Neural cell (in vitro differentiated cells): Measurements from ENCODE around the gene SH3BP4. TPM values are rescaled to one million over a fixed set of nuclear protein-coding genes. Genes with fewer than 3 reads are reported as not detected.

Source experiments
- H2AFZ ChIP-seq: fragments of 200-600, 300-800 bp; sonication (generic), shearing (Covaris generic); 2 replicates; pipeline ENCODE4 v1.6.0; 2014; ENCODE audit warnings: low read depth, mild to moderate bottlenecking, antibody characterized with exemption, low read length, moderate library complexity
- H3F3A ChIP-seq: fragments of 200-600 bp; shearing (Covaris generic); 2 replicates; pipeline ENCODE4 v1.6.1; 2016; ENCODE audit warnings: mild to moderate bottlenecking, moderate library complexity, mixed read lengths, antibody characterized with exemption, low read length; ENCODE audit not compliant: insufficient read depth, poor library complexity, severe bottlenecking
- H3K27ac ChIP-seq: fragments of 200-600, 300-800 bp; sonication (generic), shearing (Covaris generic); 2 replicates; pipeline ENCODE4 v1.5.1; 2014; ENCODE audit warnings: mild to moderate bottlenecking, low read length, moderate library complexity
- H3K27me3 ChIP-seq: fragments of 300-800, 200-600 bp; sonication (generic), shearing (Covaris generic); 2 replicates; pipeline ENCODE4 v1.6.0; 2014; ENCODE audit warnings: mild to moderate bottlenecking, low read depth, low read length, moderate library complexity; ENCODE audit not compliant: insufficient read depth
- H3K36me3 ChIP-seq: fragments of 300-800, 200-600 bp; sonication (generic), shearing (Covaris generic); 2 replicates; pipeline ENCODE4 v1.5.1; 2014; ENCODE audit warnings: mild to moderate bottlenecking, antibody characterized with exemption, low read length, moderate library complexity; ENCODE audit not compliant: insufficient read depth
- H3K4me2 ChIP-seq: fragments of 300-800, 200-600 bp; sonication (generic), shearing (Covaris generic); 2 replicates; pipeline ENCODE4 v1.6.0; 2014; ENCODE audit warnings: mild to moderate bottlenecking, low read length
- H3K4me3 ChIP-seq: fragments of 300-800, 200-600 bp; sonication (generic), shearing (Covaris generic); 2 replicates; pipeline ENCODE4 v1.5.1; 2014; ENCODE audit warnings: mild to moderate bottlenecking, low read length, moderate library complexity
- H3K79me2 ChIP-seq: fragments of 200-600 bp; shearing (Covaris generic); replicated peaks from 2 replicates; pipeline ENCODE4 v1.6.0; 2014; ENCODE audit warnings: mild to moderate bottlenecking, low read length, moderate library complexity; ENCODE audit not compliant: insufficient read depth
- H3K9ac ChIP-seq: fragments of 300-800, 200-600 bp; sonication (generic), shearing (Covaris generic); 2 replicates; pipeline ENCODE4 v1.6.1; 2016; ENCODE audit warnings: mild to moderate bottlenecking, low read length, mixed read lengths
- H3K9me2 ChIP-seq: fragments of 200-600 bp; shearing (Covaris generic); 2 replicates; pipeline ENCODE4 v1.6.1; 2016; ENCODE audit warnings: mild to moderate bottlenecking, low read length, mixed read lengths; ENCODE audit not compliant: insufficient read depth
- H3K9me3 ChIP-seq: fragments of 200-600, 300-800 bp; sonication (generic), shearing (Covaris generic); 2 replicates; pipeline ENCODE4 v1.6.1; 2016; ENCODE audit warnings: mild to moderate bottlenecking, mixed run types, low read length, moderate library complexity, mixed read lengths
- H4K20me1 ChIP-seq: fragments of 200-600 bp; shearing (Covaris generic); 2 replicates; pipeline ENCODE4 v1.6.1; 2016; ENCODE audit warnings: mild to moderate bottlenecking, mixed run types; ENCODE audit not compliant: insufficient read depth
- CTCF ChIP-seq: fragments of 450-650 bp; IDR thresholded peaks from 2 replicates; pipeline ENCODE4 v1.5.1; 2014; ENCODE audit warnings: antibody characterized with exemption, mild to moderate bottlenecking, moderate library complexity; ENCODE audit not compliant: poor library complexity, severe bottlenecking
- EP300 ChIP-seq: fragments of 450-650 bp; conservative IDR thresholded peaks from 2 replicates; pipeline ENCODE4 v1.6.1; 2014; ENCODE audit warnings: antibody characterized with exemption, mild to moderate bottlenecking, moderate library complexity; ENCODE audit not compliant: poor library complexity, severe bottlenecking
- EZH2 ChIP-seq: fragments of 200-600, 300-800 bp; shearing (Covaris generic), sonication (generic); IDR thresholded peaks from 2 replicates; pipeline ENCODE4 v1.6.1; 2014; ENCODE audit warnings: antibody characterized with exemption, low read length, borderline replicate concordance, mild to moderate bottlenecking; ENCODE audit not compliant: insufficient read depth, poor library complexity, severe bottlenecking
- MXI1 ChIP-seq: fragments of 450-650 bp; conservative IDR thresholded peaks from 2 replicates; pipeline ENCODE4 v1.6.1; 2014; ENCODE audit warnings: antibody characterized with exemption, mild to moderate bottlenecking; ENCODE audit not compliant: poor library complexity, severe bottlenecking
- POLR2AphosphoS5 ChIP-seq: IDR thresholded peaks from 2 replicates; pipeline ENCODE4 v1.6.1; 2012
- RAD21 ChIP-seq: fragments of 450-650 bp; conservative IDR thresholded peaks from 2 replicates; pipeline ENCODE4 v1.6.1; 2014; ENCODE audit warnings: antibody characterized with exemption, mild to moderate bottlenecking, moderate library complexity
- SMC3 ChIP-seq: fragments of 450-650 bp; conservative IDR thresholded peaks from 2 replicates; pipeline ENCODE4 v1.6.1; 2014; ENCODE audit warnings: antibody characterized with exemption, mild to moderate bottlenecking, moderate library complexity; ENCODE audit not compliant: poor library complexity
- TAF1 ChIP-seq: IDR thresholded peaks from 2 replicates; pipeline ENCODE4 v1.6.1; 2012; ENCODE audit warnings: low read depth
- polyA plus RNA-seq: library from polyadenylated mRNA; depleted of rRNA; stranded (reverse); fragments of >200 nt; gene quantifications from 2 replicates; pipeline ENCODE4 v1.2.3, GENCODE V29; 2014
- TF ChIP-seq, protein P1 (sequence below): IDR thresholded peaks from 2 replicates; pipeline ENCODE4 v1.6.1; 2012; ENCODE audit warnings: borderline replicate concordance

Gene SH3BP4
- polyA plus RNA-seq, 1 donor from 2014 or later: 3.3 TPM

GRCh38 chr2:235061656-235062055, 109.8 kb downstream of the SH3BP4 start:
- Histone ChIP-seq H3K36me3 (no peaks in the 10 kb centered on the region), H4K20me1 (no peaks in the 10 kb centered on the region), H3K9me2 (no peaks in the 10 kb centered on the region), H3F3A (no peaks in the 10 kb centered on the region), H3K79me2 (no peaks in the 10 kb centered on the region), H3K9ac (no peak overlapping the region), H2AFZ (no peak overlapping the region), H3K4me3 (no peak overlapping the region), H3K27ac (no peak overlapping the region), H3K4me2 (no peak overlapping the region), H3K27me3 (no peaks in the 10 kb centered on the region), H3K9me3 (no peaks in the 10 kb centered on the region)
- TF ChIP-seq CTCF (no peak), TAF1 (no peak), RAD21 (no peak), MXI1 (no peak), SMC3 (no peak), EZH2 (no peak)

GRCh38 chr2:235063471-235063961, 111.7 kb downstream of the SH3BP4 start:
- Histone ChIP-seq H2AFZ (no peak overlapping the region), H3K9me3 (no peaks in the 10 kb centered on the region), H3K36me3 (no peaks in the 10 kb centered on the region), H3K9ac (no peak overlapping the region), H3K79me2 (no peaks in the 10 kb centered on the region), H3K9me2 (no peaks in the 10 kb centered on the region), H3K4me3 (no peak overlapping the region), H3K27ac (no peak overlapping the region), H4K20me1 (no peaks in the 10 kb centered on the region), H3F3A (no peaks in the 10 kb centered on the region), H3K4me2 (no peak overlapping the region), H3K27me3 (no peaks in the 10 kb centered on the region)
- no peak for TF ChIP-seq RAD21
- TF ChIP-seq, protein P1, sequence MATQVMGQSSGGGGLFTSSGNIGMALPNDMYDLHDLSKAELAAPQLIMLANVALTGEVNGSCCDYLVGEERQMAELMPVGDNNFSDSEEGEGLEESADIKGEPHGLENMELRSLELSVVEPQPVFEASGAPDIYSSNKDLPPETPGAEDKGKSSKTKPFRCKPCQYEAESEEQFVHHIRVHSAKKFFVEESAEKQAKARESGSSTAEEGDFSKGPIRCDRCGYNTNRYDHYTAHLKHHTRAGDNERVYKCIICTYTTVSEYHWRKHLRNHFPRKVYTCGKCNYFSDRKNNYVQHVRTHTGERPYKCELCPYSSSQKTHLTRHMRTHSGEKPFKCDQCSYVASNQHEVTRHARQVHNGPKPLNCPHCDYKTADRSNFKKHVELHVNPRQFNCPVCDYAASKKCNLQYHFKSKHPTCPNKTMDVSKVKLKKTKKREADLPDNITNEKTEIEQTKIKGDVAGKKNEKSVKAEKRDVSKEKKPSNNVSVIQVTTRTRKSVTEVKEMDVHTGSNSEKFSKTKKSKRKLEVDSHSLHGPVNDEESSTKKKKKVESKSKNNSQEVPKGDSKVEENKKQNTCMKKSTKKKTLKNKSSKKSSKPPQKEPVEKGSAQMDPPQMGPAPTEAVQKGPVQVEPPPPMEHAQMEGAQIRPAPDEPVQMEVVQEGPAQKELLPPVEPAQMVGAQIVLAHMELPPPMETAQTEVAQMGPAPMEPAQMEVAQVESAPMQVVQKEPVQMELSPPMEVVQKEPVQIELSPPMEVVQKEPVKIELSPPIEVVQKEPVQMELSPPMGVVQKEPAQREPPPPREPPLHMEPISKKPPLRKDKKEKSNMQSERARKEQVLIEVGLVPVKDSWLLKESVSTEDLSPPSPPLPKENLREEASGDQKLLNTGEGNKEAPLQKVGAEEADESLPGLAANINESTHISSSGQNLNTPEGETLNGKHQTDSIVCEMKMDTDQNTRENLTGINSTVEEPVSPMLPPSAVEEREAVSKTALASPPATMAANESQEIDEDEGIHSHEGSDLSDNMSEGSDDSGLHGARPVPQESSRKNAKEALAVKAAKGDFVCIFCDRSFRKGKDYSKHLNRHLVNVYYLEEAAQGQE: no peak

- H3K9me3 ChIP-seq: no peaks in the 10 kb centered on the region
- H3K4me2 ChIP-seq: no peak overlapping the region
- no peaks in the 10 kb centered on the region for H3K36me3 ChIP-seq
- H3K27me3 ChIP-seq: no peaks in the 10 kb centered on the region
- no peaks in the 10 kb centered on the region for H3K9me2 ChIP-seq
- H3K4me3 ChIP-seq: no peak overlapping the region
- no peaks in the 10 kb centered on the region for H3K79me2 ChIP-seq
- TF ChIP-seq, protein P1: no peak
- TF ChIP-seq EP300 (no peak), TAF1 (no peak), SMC3 (no peak), EZH2 (no peak), MXI1 (no peak), RAD21 (no peak), POLR2AphosphoS5 (no peak), CTCF (no peak)
- H3K27ac ChIP-seq: no peak overlapping the region
- no peaks in the 10 kb centered on the region for H3F3A ChIP-seq
- H4K20me1 ChIP-seq: no peaks in the 10 kb centered on the region
- no peak overlapping the region for H3K9ac ChIP-seq
- H2AFZ ChIP-seq: no peak overlapping the region
Measured at GRCh38 chr2:235064976-235065375, 113.2 kb downstream of the SH3BP4 start.
